HG03520 (cell line): ENCODE measurements around the gene RNU1-4.
"Not testable (repeated sequence)": the region's sequence is repeated elsewhere in the genome, so short reads cannot be mapped to it uniquely, and the experiment has no call there.

Source experiments
- ATAC-seq: cut with Tn5 transposase; IDR thresholded peaks from one replicate; pipeline ENCODE4 v1.9.1; 2021; ENCODE audit warnings: mild to moderate bottlenecking, moderate library complexity; ENCODE audit not compliant: unreplicated experiment

RNU1-4 gene

DNA sequence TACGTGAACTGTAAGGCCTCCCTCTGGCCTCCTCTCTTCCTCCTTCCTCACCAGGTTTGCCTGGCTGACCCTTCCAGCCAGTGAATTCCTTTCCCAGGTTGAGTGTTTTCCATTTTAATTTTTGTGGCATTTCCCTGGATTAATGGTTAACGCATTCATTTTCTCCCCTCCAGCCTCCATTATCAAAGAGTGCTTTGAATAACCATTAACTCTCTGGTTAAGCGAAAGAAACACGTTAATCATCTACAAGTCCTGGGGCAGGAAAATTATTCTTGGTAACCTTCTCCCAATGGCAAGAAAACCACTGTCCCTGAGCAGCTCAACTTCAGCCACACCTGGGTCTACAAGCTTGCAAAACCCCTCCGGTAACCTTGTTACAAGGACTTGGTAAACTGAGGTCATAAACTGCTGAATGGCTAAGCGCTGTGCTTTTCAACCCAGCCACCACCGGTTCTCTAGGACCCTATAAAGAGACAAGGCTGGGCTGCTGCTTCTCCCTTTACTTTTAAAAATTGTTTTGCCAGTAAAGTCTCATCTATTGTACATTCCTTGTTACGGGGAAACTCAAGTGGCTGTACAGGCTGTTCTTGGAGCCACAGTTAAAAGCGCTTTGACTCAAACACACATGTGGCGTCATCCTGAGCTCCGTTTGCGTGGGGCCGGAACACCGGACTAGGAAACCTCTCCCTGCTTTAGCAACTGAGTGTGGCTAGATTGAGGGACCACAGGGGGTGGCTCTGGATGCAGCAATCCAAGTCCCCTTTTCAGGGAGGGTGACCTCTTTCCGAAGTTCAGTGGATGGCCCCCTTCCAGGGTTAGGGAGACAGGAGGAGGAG is 24.7 kb downstream of the RNU1-4 start:
- ATAC-seq: not testable (repeated sequence)

DNA sequence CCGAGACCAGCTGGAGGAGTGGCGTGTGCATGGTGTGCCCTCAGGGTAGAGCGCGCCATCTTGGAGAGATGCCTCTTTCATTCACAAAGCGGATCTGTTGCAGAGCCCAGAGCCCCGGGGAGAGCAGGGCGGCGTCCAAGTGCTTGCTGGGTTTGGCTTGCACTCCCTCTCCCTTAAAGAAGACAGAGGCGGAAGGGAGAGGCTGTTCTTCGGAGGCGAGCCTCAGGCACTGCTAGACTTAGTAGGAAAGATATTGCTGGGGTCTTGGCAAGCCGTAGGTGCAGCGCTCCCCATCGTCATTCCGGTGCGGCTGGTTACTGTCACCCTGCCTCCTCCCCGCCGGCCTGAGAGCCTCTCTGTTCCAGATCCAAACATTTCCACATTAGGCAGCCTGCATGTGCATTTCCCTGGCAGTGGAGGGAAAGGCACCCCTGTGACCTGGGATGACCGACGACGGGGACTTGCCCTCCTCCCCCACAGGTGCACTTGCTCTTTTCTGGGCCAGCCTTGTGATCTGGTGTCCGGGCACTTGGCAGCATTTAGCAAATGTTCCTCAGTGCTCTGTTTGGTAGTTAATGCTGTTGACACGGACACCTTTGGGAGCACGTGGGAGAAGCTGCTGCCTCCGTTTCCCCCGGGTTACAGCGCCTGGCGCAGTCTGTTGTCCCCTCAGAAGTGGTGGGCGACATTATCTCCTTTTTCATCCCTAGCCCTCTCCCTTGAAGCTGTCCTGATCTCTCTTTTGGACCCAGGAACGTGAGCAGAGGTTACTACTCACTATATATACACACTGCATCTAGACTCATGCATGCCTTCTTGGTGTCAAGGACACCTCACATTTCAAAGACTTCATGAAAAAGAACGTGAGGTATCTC is 25.7 kb downstream of the RNU1-4 start:
- ATAC-seq: not testable (repeated sequence)

DNA sequence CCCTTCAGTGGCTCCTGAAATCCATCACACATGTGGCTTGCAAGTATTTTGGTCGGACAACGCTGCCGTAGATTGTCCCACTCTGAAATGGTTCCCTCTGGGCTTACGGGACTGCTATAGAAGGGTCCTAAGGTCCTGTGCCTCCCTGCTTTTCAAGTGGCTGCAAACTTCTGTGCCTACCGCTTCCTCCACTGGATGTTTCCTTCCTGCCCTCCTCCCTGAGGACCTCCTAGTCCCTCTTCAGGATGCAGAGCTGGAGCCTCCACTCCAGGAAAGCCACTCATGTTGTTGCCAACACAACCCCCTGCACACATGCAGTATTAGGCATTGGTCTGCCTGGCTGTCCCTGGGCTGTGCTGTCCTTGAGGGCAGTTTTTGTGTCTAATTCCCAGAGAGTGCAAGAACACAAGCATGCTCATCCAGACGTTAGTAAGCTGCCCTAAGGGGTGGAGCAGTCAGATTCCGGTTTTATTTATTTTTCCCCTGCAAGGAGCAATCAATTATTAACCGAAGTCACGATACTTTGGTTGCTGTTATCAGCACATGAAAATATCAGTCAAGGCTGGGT is 26.5 kb downstream of the RNU1-4 start:
- not testable (repeated sequence) for ATAC-seq

DNA sequence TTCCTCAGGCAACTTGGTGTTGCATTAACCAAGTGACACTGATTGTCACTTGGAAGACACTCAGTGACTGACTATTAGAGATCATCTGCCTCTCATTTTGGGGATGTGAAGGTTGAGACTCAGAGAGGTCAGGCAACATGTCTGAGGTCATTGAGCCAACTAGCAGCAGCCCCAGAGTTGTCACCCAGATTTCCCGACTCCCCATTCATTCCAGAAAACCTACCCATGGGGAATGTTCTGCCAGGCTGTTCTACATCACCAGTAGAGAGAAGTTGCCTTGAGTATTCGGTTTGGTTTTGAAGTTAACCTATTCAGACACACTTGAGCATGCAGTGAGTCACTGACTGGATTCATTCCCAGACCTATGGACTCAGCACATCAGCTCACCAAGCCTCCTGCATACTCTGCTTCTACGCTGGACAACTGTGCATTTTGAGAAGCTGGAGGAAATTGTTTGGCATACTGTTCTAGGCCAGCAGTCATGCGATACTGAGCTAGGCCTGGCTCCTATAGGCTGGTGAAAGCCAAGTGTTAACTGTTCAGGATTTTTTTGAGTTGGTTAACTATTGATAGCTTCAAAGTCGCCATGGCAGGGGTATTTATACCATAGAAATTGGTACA is 29.9 kb downstream of the RNU1-4 start:
- not testable (repeated sequence) for ATAC-seq

DNA sequence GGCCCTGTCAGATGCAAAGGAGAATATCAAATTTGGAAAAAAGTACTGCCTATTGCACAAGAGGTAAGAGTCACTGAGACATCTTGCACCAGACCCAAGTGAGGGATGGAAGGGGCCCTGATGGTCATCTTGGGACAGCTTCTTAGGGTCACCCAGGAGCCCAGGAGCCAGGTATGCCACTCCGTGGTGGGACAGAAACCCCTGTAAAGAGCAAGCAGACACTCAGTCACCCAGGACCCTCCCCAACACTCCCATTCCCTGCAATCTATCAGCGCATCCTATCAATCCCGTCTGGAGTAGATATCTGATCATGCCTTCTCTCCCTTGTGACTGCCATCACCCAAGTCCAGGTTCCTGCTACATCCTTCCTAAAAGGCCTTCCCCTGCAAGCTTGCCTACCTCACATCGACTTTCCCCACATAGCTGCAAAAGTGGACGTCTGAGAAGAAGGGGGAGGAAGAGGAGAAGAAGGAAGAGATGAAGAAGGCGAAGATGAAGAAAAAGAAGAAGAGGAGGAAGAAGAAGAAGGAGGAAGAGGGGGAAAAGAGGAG is 30.7 kb downstream of the RNU1-4 start:
- ATAC-seq: not testable (repeated sequence)

DNA sequence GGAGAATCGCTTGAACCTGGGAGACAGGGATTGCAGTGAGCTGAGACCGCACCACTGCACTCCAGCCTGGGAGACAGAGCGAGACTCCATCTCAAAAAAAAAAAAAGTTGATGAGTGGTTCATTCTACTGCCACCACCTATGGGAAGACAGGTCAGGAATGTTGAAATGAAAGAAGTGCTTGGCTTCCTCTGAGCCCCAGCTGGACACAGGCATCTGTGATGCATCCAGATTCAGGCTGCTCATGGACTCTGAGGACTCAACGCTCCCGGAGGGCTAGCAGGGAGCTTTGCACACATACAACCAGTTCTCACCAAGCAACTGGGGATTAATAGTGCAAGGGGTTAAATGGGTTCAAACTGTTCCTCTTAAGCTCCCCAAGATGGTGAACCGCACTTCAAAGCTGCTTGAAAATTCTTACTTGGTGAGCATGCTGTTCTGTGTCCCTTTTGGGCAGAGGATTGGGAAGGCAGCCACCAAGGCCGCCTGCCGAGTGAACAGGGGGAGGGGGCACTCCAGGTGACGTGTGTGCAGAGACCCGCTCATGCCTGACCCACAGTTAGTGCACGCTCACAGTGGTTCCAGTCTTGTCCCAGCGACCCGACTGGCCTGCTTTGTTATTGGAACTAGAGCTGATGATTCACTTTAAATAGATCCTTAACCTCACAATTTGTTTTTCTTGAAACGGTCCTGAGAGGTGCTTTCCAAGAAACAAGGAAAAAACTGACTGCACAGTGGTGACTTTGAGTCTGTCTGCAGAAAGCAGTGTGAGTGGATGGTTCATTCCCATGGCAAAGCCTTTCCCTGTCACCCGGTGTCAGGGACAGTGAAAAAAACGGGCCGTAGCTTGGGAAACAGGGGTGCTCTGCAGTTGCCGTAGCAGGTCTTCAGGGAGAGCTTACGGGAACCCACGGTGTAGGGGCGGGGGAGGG is 32.2 kb downstream of the RNU1-4 start:
- ATAC-seq: not testable (repeated sequence)

DNA sequence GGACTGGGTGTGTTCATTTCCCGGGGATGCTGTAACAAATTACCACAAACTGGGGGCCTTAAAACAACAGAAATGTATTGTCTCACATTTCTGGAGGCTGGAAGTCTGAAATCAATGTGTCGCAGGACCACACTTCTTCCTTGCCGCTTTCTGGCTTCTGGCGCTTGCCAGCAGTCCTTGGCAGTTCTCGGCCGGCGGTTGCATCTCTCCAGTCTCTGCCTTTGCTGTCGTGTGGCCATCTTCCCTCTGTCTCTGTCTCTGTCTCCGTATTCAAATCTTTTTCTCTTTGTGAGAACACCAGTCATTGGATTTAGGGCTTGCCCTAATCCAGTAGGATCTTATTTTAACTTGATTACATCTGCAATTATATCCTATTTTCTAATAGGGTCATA is 32.9 kb downstream of the RNU1-4 start:
- not testable (repeated sequence) for ATAC-seq

DNA sequence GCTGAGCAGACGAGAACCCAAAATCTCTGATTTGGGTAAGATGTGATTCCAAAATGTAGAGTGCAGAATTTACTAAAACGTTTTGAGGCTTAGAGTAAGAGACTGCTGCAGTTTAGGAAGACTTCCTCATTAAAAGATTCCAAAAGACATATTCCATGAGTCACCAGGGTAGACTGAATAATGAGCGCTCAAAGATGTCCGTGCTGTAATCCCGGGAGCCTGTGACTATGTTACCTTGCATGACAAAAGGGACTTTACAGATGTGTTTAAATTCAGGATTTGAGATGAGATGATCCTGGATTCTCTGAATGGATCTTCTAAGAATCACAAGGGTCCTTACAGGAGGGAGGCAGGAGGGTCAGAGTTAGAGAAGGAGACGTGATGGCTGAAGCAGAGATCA is 33.4 kb downstream of the RNU1-4 start:
- not testable (repeated sequence) for ATAC-seq

DNA sequence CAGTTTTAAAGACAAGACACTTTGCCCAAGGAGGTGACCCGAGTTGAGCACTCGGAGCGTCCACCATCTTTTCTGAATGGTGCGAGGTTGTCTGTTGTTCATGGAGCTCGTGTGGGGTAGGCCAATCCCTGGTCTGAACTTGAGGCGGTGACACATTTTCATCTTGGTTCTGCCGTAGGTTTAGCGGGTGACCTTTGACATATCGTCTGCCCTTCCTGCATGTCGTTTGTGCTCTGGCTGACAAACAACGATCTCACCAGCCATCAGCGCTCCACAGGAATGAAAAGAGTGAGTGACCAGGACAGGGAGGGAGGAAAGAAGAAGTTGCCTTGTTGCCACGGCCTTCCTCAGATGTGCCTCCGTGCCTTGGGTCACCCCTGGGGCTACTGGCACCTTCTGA is 34.5 kb downstream of the RNU1-4 start:
- not testable (repeated sequence) for ATAC-seq

DNA sequence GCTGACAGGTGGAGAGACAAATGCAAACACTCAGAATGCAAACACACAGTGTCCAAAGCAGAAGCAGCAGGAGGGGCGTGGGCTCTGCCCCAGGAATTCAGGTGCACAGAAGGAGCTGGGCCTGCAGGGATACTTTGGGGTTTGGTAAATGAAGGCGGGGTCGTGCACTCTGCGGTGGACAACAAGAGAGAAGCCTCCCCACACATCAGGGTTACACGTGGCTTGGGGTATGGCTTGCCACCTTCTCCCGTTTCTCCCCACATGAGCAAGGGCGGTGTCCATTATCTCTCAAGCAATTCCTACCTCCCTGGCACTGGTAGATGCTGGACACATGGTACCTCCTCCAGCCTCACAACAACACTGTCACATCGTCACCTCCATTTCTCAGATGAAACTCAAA is 35.0 kb downstream of the RNU1-4 start:
- not testable (repeated sequence) for ATAC-seq

DNA sequence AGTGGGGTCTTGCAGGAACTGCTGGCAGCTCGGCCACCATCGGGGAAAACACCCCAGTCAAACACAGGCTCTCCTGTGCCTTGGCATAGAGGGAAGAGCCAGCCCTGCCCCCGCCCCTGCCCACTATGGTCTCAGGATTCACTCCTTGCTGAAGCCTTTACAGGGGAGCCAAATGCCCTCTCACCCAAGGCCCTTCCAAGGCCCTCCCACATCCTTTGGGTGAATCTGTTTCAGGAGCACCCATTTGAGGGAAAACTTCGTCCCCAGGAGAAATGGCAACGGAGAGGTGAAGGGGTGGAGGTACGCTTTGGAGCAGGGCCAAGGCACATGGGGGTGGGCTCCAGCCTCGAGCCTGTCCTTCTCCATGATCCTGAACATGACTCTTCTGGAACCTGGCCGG is 35.9 kb downstream of the RNU1-4 start:
- ATAC-seq: not testable (repeated sequence)

DNA sequence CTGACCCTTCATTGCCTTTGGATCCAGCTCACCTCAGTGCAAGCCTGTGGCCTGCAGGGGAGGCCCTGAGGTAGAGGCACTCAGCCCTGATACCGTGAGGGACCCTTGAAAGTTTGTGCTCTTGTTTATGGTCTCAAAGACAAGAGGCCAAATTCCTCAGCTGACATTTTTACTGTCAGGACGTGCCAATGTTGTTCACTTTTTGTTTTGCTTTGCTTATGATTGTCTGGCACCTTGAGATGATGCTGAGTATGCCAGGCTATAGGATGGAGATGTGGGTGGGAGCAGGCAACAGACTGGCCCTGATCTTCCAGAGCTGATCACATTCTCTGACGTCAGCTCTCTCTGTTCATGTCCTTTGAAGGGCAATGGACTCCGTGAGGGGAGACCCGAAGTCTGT is 36.5 kb downstream of the RNU1-4 start:
- ATAC-seq: not testable (repeated sequence)

DNA sequence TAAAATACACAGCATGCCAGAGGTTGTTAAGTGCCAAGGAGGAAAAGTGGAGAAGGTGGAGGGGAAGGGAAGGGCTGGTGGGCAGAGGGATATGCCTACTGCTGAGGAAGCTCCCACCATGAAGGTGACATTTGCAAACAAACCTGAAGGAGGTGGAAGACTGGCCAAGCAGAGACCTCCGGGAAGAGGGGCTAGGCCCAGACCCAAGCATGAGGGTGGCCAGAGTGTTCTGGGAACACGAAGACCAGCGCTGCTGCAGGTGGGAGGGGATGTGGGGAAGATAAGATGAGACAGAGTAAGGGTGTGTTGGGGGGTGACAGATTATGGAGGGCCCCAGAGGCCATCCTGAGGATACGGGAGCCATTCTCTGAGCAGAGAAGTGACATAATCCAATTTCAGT is 37.5 kb downstream of the RNU1-4 start:
- ATAC-seq: not testable (repeated sequence)

DNA sequence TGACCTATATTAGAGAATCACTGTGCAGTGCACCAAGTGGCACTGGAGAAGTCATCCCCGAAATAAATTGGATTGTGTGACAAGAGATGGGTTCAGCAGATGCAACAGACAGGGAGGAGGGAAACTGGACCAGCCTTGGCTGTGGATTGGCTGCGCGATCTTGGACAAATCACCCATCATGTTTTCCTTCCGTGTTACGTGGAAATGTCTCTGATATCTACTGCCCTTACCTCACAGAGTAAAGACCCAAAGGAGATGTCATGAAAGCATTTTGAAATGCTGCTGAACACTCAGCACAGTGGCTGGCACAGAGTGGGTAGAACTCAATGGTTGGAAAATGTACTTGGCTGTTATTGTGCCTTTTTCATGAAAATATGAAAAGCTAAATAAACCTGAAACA is 39.2 kb downstream of the RNU1-4 start:
- not testable (repeated sequence) for ATAC-seq

DNA sequence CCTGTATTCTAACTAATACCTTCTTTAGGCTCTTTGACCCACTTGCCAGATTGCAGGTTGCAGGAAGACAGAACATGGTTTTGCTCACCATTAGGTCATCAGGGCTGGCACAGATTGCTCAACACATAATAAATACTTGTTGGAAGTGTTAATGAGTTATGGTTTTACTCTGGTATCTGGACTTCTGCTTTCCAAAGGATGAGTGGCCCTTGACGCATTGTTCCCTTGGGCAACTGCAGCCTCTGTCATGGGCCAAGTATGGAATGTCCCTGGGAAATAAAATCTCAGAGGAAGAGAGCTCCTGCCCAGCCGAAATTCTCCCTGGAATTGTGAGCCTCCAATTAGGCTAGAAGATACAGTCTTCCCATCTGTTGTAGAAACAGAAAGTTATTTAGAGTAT is 40.7 kb downstream of the RNU1-4 start:
- ATAC-seq: not testable (repeated sequence)

DNA sequence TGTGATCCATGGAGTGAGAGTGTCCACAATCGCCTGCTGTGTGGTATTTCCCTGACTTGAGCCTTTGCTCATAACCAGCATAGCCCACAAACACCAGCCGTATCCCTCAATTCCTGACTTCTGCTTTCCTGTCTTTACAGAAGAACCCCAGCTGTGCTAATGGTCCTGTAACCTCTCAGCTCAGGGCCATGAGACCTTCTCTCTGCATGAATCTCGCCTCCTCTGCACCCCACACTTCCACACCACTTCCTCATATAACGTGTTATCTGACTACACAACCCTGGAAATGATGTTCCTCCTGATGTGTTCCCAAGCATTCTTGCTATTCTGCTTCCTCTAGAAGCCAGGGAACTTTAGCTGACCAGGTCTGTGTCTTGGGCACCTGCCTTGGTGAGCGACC is 41.3 kb downstream of the RNU1-4 start:
- ATAC-seq: not testable (repeated sequence)

DNA sequence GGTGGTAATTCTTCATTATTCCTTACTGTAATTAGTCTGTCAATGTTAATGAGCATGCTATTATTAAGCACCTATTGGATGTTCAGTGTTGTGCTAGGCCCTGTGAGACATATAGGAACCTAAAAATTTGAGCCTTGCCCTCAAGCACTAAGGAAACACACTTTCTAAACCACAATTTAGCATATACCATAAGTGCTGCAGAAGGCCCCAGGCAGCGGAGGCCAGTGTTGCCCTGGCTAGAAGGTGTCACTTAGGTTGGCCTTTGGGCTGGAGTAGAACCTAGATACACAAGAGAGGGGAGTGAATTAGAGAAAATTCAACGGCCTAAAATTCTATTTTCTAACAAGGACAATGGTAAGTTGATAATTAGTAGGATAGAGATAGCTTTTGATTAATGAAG is 44.6 kb downstream of the RNU1-4 start:
- not testable (repeated sequence) for ATAC-seq

DNA sequence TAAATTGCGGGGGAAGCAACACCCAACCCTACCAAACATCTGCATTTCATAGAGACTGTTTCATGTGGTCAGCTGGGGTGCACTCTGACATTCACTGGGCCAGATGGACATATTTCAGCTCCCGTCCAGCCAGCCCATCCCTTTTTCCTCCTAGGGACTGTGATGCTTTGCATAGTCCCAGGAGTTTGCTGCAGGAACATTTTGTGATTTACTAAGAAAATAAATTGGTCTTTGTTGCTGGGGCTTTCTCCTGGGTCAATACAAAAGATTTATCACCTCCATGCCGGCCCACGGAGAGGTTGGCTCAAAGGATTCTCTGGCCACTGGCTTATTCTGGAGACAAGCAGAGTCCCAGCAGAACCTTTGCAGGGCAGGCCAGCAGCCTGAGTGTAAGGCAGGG is 46.0 kb downstream of the RNU1-4 start:
- not testable (repeated sequence) for ATAC-seq

DNA sequence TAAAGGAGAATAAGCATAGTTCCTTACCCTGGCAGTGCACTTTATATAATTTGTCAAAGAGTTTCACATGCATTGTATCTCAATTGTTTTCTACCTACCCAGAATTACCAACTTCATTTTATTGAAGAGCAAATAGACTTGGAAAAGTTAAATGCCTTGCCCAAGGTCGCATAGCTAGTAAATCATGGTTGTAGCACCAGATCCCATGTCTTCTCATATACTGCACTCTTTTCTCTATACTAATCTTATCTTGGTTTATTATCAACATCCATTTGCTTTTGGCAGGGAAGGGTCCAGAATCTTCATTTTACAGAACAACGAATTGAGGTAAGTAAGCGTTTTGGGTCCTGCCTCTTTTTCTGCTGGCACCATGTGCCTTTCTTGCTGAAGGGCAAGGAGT is 46.9 kb downstream of the RNU1-4 start:
- ATAC-seq: not testable (repeated sequence)

DNA sequence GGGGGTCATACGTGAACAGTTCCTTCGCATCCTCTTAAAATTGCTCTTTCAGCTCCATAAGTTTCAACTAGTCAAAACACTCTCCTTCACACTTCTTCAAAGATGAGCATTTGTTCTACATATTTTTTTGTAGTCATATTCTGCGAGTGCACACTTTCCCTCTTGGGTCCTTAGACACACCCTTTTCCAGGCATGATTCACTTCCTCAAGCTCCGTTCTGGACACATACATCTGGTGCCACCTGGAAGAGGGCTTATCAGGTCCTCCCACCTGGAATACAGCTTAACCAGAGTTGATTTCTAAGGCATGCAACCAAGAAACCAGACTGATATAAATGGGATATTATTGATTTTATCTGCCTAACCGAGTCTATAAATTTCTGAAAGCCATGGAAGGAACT is 47.4 kb downstream of the RNU1-4 start:
- not testable (repeated sequence) for ATAC-seq
